GM23338 (cell line): ENCODE results near the gene GLRX.

Experiments
- CREB1 ChIP-seq: fragments of 250-450 bp; sonication (Bioruptor Pico); IDR thresholded peaks from 2 replicates; pipeline ENCODE4 v1.5.0; 2020; ENCODE audit warnings: low read depth, mild to moderate bottlenecking, moderate library complexity
- EZH2 ChIP-seq: fragments of 200-600 bp; sonication (generic); IDR thresholded peaks from one replicate; pipeline ENCODE4 v1.8.0; 2017; ENCODE audit warnings: antibody characterized with exemption, mild to moderate bottlenecking, low read depth; ENCODE audit not compliant: unreplicated experiment
- JUNB ChIP-seq: IDR thresholded peaks from one replicate; pipeline ENCODE4 v1.6.1; 2016; ENCODE audit warnings: antibody characterized with exemption; ENCODE audit not compliant: unreplicated experiment
- POLR2AphosphoS5 ChIP-seq: IDR thresholded peaks from 2 replicates; pipeline ENCODE4 v1.6.1; 2016; ENCODE audit warnings: antibody characterized with exemption, low read depth
- ZNF331 ChIP-seq: fragments of 250-450 bp; sonication (Bioruptor Pico); IDR thresholded peaks from 2 replicates; pipeline ENCODE4 v1.5.0; 2020; ENCODE audit warnings: low read depth, mild to moderate bottlenecking, moderate library complexity
- ZNF462 ChIP-seq: fragments of 250-450 bp; sonication (Bioruptor Pico); IDR thresholded peaks from 2 replicates; pipeline ENCODE4 v1.5.0; 2020; ENCODE audit warnings: mild to moderate bottlenecking, moderate library complexity
- TF ChIP-seq, protein P1 (sequence below), 2 experiments: fragments of 200-600 bp in 1 of 2; sonication (generic) in 1 of 2; conservative IDR thresholded peaks; 2 replicates each; pipeline versions ENCODE4 v1.5.1 to v1.6.1; 2016 to 2017; ENCODE audit warnings: antibody characterized with exemption in 2 of 2, low read depth in 2 of 2, mild to moderate bottlenecking in 2 of 2, moderate library complexity in 1 of 2
- TF ChIP-seq, protein P2 (sequence below): IDR thresholded peaks from 2 replicates; pipeline ENCODE4 v1.6.1; 2016; ENCODE audit warnings: antibody characterized with exemption
- TF ChIP-seq, protein P3 (sequence below): IDR thresholded peaks from one replicate; pipeline ENCODE4 v1.6.1; 2018; ENCODE audit warnings: antibody characterized with exemption; ENCODE audit not compliant: unreplicated experiment

DNA sequence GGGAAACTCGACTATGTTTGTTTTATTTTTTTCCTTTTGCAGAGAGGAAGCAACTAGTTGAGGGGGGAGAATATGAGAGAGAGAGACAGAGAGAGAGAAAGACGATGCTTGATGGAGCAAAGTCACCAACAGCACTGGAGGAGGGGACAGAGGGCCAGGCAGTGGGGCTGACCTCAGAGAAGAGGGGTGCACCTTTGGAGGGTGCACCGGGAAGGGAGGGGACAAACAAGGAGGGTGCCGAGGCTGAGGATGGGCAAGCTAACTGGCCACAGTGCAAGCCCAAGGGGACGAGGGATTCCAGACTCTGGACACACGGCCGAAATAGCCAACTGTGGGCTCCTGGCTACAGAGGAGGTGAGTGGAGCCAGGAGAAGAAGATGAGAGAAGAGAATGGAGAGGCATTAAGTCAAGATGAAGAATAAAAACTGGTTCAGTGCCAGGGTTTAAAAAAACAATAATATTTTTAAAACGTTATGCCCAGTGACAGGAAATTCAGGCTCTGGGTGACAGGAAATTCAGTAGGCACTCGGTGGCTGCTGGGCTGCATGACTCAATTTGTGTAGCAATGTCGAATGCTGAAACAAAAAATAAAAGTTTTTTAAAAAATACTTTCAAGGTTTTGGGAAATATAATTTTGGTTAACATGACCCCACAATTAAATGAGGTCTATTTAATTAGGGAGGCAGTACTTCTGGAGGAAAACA lies 13.3 kb upstream of the GLRX start:
- TF ChIP-seq, protein P1, sequence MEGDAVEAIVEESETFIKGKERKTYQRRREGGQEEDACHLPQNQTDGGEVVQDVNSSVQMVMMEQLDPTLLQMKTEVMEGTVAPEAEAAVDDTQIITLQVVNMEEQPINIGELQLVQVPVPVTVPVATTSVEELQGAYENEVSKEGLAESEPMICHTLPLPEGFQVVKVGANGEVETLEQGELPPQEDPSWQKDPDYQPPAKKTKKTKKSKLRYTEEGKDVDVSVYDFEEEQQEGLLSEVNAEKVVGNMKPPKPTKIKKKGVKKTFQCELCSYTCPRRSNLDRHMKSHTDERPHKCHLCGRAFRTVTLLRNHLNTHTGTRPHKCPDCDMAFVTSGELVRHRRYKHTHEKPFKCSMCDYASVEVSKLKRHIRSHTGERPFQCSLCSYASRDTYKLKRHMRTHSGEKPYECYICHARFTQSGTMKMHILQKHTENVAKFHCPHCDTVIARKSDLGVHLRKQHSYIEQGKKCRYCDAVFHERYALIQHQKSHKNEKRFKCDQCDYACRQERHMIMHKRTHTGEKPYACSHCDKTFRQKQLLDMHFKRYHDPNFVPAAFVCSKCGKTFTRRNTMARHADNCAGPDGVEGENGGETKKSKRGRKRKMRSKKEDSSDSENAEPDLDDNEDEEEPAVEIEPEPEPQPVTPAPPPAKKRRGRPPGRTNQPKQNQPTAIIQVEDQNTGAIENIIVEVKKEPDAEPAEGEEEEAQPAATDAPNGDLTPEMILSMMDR (conservative IDR thresholded peaks at IDR 0.05; ENCODE audit: low read depth in 2 of 2) = no peak
- TF ChIP-seq ZNF462 = no peak
- no peak for TF ChIP-seq POLR2AphosphoS5
- TF ChIP-seq, protein P2, sequence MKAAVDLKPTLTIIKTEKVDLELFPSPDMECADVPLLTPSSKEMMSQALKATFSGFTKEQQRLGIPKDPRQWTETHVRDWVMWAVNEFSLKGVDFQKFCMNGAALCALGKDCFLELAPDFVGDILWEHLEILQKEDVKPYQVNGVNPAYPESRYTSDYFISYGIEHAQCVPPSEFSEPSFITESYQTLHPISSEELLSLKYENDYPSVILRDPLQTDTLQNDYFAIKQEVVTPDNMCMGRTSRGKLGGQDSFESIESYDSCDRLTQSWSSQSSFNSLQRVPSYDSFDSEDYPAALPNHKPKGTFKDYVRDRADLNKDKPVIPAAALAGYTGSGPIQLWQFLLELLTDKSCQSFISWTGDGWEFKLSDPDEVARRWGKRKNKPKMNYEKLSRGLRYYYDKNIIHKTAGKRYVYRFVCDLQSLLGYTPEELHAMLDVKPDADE = no peak
- no peak for TF ChIP-seq CREB1 (CRISPR knock-in tag)
- no peak for TF ChIP-seq JUNB
- TF ChIP-seq ZNF331 (CRISPR knock-in tag) = no peak
- no peak for TF ChIP-seq EZH2
- TF ChIP-seq, protein P3, sequence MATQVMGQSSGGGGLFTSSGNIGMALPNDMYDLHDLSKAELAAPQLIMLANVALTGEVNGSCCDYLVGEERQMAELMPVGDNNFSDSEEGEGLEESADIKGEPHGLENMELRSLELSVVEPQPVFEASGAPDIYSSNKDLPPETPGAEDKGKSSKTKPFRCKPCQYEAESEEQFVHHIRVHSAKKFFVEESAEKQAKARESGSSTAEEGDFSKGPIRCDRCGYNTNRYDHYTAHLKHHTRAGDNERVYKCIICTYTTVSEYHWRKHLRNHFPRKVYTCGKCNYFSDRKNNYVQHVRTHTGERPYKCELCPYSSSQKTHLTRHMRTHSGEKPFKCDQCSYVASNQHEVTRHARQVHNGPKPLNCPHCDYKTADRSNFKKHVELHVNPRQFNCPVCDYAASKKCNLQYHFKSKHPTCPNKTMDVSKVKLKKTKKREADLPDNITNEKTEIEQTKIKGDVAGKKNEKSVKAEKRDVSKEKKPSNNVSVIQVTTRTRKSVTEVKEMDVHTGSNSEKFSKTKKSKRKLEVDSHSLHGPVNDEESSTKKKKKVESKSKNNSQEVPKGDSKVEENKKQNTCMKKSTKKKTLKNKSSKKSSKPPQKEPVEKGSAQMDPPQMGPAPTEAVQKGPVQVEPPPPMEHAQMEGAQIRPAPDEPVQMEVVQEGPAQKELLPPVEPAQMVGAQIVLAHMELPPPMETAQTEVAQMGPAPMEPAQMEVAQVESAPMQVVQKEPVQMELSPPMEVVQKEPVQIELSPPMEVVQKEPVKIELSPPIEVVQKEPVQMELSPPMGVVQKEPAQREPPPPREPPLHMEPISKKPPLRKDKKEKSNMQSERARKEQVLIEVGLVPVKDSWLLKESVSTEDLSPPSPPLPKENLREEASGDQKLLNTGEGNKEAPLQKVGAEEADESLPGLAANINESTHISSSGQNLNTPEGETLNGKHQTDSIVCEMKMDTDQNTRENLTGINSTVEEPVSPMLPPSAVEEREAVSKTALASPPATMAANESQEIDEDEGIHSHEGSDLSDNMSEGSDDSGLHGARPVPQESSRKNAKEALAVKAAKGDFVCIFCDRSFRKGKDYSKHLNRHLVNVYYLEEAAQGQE = no peak
